HepG2 (cell line): ENCODE measurements around the gene H1-8. TPM values are rescaled to one million over a fixed set of nuclear protein-coding genes. Genes with fewer than 3 reads are reported as not detected.

Experiments used
- ATAC-seq: fragments of 200-7000 bp; cut with Tn5 transposase; 3 replicates; pipeline ENCODE4 v1.9.1; 2020; ENCODE audit warnings: mild to moderate bottlenecking, moderate library complexity
- BruUV-seq: library from RNA; stranded (reverse); fragments of 400-500 nt; replicated peaks from 2 replicates; lab custom pipeline; 2021; lab: Mats Ljungman, UMichigan
- CTCF ChIA-PET: fragments of 300-600 bp; formaldehyde crosslinking; extraction: SDS; loops from one replicate; lab custom pipeline; 2021; ENCODE audit warnings: low total read pairs, inconsistent platforms, low intra/inter-chr PET ratio; lab: Yijun Ruan, JAX
- POLR2A ChIA-PET: fragments of 350-600 bp; sonication (Branson Sonifier 250); formaldehyde crosslinking; loops from one replicate; lab custom pipeline; 2020; ENCODE audit warnings: antibody characterized with exemption, inconsistent platforms; lab: Yijun Ruan, JAX
- DNase-seq: peaks from one replicate; pipeline ENCODE4 v3.0.0-alpha.2; 2015; ENCODE audit warnings: low spot score
- FAIRE-seq: peaks from 3 replicates; lab custom pipeline; 2011; peaks lifted over from hg19 to GRCh38; lab: Jason Lieb, UNC
- H2AFZ ChIP-seq: one replicate; pipeline ENCODE4 v1.6.1; 2011; ENCODE audit warnings: low read length, inconsistent platforms
- H3K27ac ChIP-seq: fragments of 300-600 bp; 3 replicates; pipeline ENCODE4 v1.8.0; 2011; ENCODE audit warnings: mixed run types, mild to moderate bottlenecking, mixed read lengths, low read length, inconsistent platforms; ENCODE audit not compliant: insufficient read depth; ENCODE audit errors: extremely low read length
- H3K27me3 ChIP-seq, 2 experiments: fragments of 200-600 bp in 1 of 2; 2 replicates in 1 of 2; 3 replicates in 1 of 2; pipeline versions ENCODE4 v1.6.0 to v1.8.0; 2011; ENCODE audit warnings: low read length in 2 of 2, mild to moderate bottlenecking in 2 of 2, moderate library complexity in 2 of 2, inconsistent platforms in 1 of 2; ENCODE audit not compliant: insufficient read depth in 2 of 2, control insufficient read depth in 1 of 2
- H3K36me3 ChIP-seq, 2 experiments: fragments of 200-600 bp in 1 of 2; replicated peaks in 1 of 2; 2 replicates in 1 of 2; 3 replicates in 1 of 2; pipeline versions ENCODE4 v1.5.1 to v1.8.0; 2011; ENCODE audit warnings: low read length in 2 of 2, inconsistent platforms in 1 of 2; ENCODE audit not compliant: insufficient read depth in 2 of 2, control insufficient read depth in 1 of 2
- H3K4me1 ChIP-seq: 2 replicates; pipeline ENCODE4 v1.5.1; 2012; ENCODE audit warnings: low read length, inconsistent platforms; ENCODE audit not compliant: insufficient read depth
- H3K4me2 ChIP-seq: 2 replicates; pipeline ENCODE4 v1.6.0; 2011; ENCODE audit warnings: low read depth, low read length, inconsistent platforms
- H3K4me3 ChIP-seq, 3 experiments: fragments of 200-600 bp in 1 of 3; sonication (generic), shearing (Covaris generic) in 1 of 3; replicated peaks in 1 of 3; 2 replicates each; pipeline ENCODE4 v1.5.1; 2011 to 2016; ENCODE audit warnings: low read length in 3 of 3, inconsistent platforms in 2 of 3, low read depth in 2 of 3, mild to moderate bottlenecking in 2 of 3, control low read depth in 1 of 3, mixed read lengths in 1 of 3; ENCODE audit not compliant: insufficient read depth in 1 of 3
- H3K79me2 ChIP-seq: one replicate; pipeline ENCODE4 v1.6.1; 2011; ENCODE audit warnings: low read length, inconsistent platforms; ENCODE audit not compliant: insufficient read depth
- H3K9ac ChIP-seq: 2 replicates; pipeline ENCODE4 v1.6.0; 2011; ENCODE audit warnings: mild to moderate bottlenecking, low read depth, low read length, inconsistent platforms; ENCODE audit not compliant: insufficient read depth
- H3K9me3 ChIP-seq: 2 replicates; pipeline ENCODE4 v1.5.1; 2012; ENCODE audit warnings: mild to moderate bottlenecking, low read length
- H4K20me1 ChIP-seq: 2 replicates; pipeline ENCODE4 v1.6.0; 2011; ENCODE audit warnings: inconsistent platforms, mild to moderate bottlenecking, low read length, moderate library complexity; ENCODE audit not compliant: insufficient read depth
- BRCA1 ChIP-seq: sonication (generic); formaldehyde crosslinking; IDR thresholded peaks from 2 replicates; pipeline ENCODE4 v1.4.0; 2020; ENCODE audit warnings: missing genetic modification reagents
- CCAR2 ChIP-seq: fragments of 200-400 bp; formaldehyde crosslinking; optimal IDR thresholded peaks from 2 replicates; pipeline ENCODE3; 2018; ENCODE audit warnings: low read depth, mild to moderate bottlenecking, low read length, moderate library complexity
- IRF1 ChIP-seq: sonication (generic); formaldehyde crosslinking; IDR thresholded peaks from 2 replicates; pipeline ENCODE4 v1.4.0; 2020; ENCODE audit warnings: low read depth, mild to moderate bottlenecking, missing genetic modification reagents
- MAX ChIP-seq: IDR thresholded peaks from 2 replicates; pipeline ENCODE4 v1.6.1; 2012; ENCODE audit warnings: inconsistent platforms
- RFXANK ChIP-seq: IDR thresholded peaks from 2 replicates; pipeline ENCODE4 v1.6.1; 2016
- ZNF629 ChIP-seq: sonication (generic); formaldehyde crosslinking; conservative IDR thresholded peaks from 2 replicates; pipeline ENCODE4 v1.5.0; 2020; ENCODE audit warnings: missing genetic modification reagents
- WGBS: methylation state at CpG from one replicate; pipeline ENCODE4 v1.1.6; 2017; ENCODE audit warnings: low lambda C conversion rate; 5-methylcytosine and 5-hydroxymethylcytosine counted together
- in situ Hi-C: cut with HindIII; loops from 2 replicates; pipeline ENCODE4 v1.10.0; 2017; ENCODE audit warnings: low pct_unique_long_range_greater_than_20kb; ENCODE audit not compliant: extremely low pct_ligation_motif_present
- intact Hi-C: fragments of 100-400 bp; cut with micrococcal nuclease; formaldehyde crosslinking; loops from one replicate; pipeline ENCODE4 v1.10.0; 2022; ENCODE audit not compliant: unreplicated experiment
- polyA plus RNA-seq, 8 experiments: library from polyadenylated mRNA; depleted of rRNA in 3 of 8; stranded (reverse) in 7 of 8; unstranded in 1 of 8; fragments of >200 nt; fragmentation: Illumina TruSeq in 4 of 8; extraction: Trizol in 4 of 8; gene quantifications; 2 replicates each; pipeline versions ENCODE4 v1.2.1 to v1.2.3, GENCODE V29; 2011 to 2016; ENCODE audit warnings: low read depth in 4 of 8, missing spikeins in 1 of 8, mixed read lengths in 1 of 8; ENCODE audit not compliant: insufficient read depth in 1 of 8
- total RNA-seq, 5 experiments: library from RNA; depleted of rRNA; stranded (reverse); fragments of >200 nt; fragmentation: Illumina TruSeq; extraction: Trizol; gene quantifications; 2 replicates each; pipeline ENCODE4 v1.2.3, GENCODE V29; 2016; ENCODE audit warnings: low read depth in 1 of 5

H1-8 gene
- total and polyA plus RNA-seq, 2 of the 13 experiments (the other 11 are each of a cell fraction or from before 2014, with no cell fraction given): 0.08 TPM; not detected in 1

- TF ChIP-seq CCAR2: no peak
Observed at GRCh38 chr3:129503471-129504291, 39.3 kb upstream of the H1-8 start (continued).

GRCh38 chr3:129504471-129505100 lies 38.4 kb upstream of the H1-8 start:
- DNase-seq (no peak), ATAC-seq (no peak), FAIRE-seq (no peak)
- Histone ChIP-seq H3K27me3 (no peaks in the 10 kb centered on the region), H3K9ac (no peak overlapping the region), H3K4me3 (no peak overlapping the region), H4K20me1 (no peaks in the 10 kb centered on the region), H3K4me2 (no peak overlapping the region), H2AFZ (no peak overlapping the region), H3K27ac (no peak overlapping the region), H3K36me3 (peaks cover 8 to 9% of the 10 kb centered on the region in 2 experiments; a peak in 3 of 5 replicates), H3K9me3 (no peaks in the 10 kb centered on the region), H3K79me2 (no peaks in the 10 kb centered on the region), H3K4me1 (peaks cover 41% of the 10 kb centered on the region)
- in situ Hi-C loops: no loop called here
- CTCF ChIA-PET: no interaction called here
- POLR2A ChIA-PET: no interaction called here
- no peak for TF ChIP-seq RFXANK (CRISPR knock-in tag)
- TF ChIP-seq MAX: no peak
- TF ChIP-seq ZNF629: 0 out of 2 replicates have a peak, but pooled peaks have one; percentile 6
- no peak for TF ChIP-seq IRF1
- TF ChIP-seq BRCA1: no peak
- intact Hi-C loops: no loop called here
- WGBS: 95% methylated on average over 5 of the region's 5 CpGs
- BruUV-seq: no TSS peak
